ENCODE results near the gene STXBP5.

STXBP5 gene

DNA sequence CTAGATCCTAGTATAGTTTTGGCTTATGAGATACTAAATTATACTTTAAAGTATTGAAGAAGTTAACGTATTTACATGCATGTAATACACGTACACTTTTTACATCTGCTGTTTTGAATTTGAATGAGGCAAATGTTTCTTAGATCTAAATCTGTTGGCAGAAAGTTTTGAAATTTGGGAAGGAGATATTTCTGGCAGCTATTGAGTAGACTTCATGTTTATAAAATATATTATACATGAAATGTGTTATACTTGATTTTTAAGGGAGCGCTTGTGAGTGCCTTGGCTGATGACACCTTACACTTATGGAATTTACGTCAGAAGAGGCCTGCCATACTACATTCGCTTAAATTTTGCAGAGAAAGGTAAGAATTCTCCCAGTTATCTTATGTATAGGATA lies 34.7 kb downstream of the STXBP5 start:
- no peak for DNase-seq
- no peaks in the 10 kb centered on the region for H3K36me3 ChIP-seq (replicated peaks; ENCODE audit: insufficient read depth, low read length)

DNA sequence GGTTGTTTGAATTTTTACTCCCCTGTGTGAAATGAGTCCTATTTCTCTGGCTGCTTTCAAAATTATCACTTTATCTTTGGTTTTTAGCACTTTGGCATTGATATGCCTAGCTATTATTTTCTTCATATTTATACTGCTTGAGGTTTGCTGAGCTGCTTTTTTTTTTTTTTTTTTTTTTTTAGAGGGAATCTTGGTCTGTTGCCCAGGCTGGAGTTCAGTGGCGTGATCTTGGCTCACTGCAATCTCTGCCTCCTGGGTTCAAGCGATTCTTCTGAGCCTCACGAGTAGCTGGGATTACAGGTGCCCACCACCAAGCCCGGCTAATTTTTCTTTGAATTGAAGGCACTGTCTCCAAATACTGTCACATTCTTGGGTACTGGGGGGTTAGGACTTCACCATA lies 40.6 kb downstream of the STXBP5 start:
- Histone ChIP-seq H3K9ac (ENCODE audit: low read length) (no peak overlapping the region), H3K79me2 (ENCODE audit: low read length) (no peaks in the 10 kb centered on the region), H2AFZ (ENCODE audit: low read length) (no peak overlapping the region), H3K4me3 (ENCODE audit: low read length) (no peak overlapping the region), H3K9me2 (replicated peaks; ENCODE audit: insufficient read depth, low read length) (no peaks in the 10 kb centered on the region), H3K4me1 (ENCODE audit: low read length) (no peaks in the 10 kb centered on the region), H3K27me3 (replicated peaks; ENCODE audit: insufficient read depth, low read length) (no peaks in the 10 kb centered on the region), H3K9me3 (replicated peaks; ENCODE audit: insufficient read depth, low read length) (no peaks in the 10 kb centered on the region), H3K36me3 (replicated peaks; ENCODE audit: insufficient read depth, low read length) (no peaks in the 10 kb centered on the region), H3K27ac (ENCODE audit: low read length) (no peak overlapping the region), H3F3A (ENCODE audit: insufficient read depth, low read length) (no peaks in the 10 kb centered on the region), H4K20me1 (ENCODE audit: insufficient read depth, low read length) (no peaks in the 10 kb centered on the region), H3K4me2 (ENCODE audit: low read depth, low read length) (no peak overlapping the region)
- TF ChIP-seq, protein P1, sequence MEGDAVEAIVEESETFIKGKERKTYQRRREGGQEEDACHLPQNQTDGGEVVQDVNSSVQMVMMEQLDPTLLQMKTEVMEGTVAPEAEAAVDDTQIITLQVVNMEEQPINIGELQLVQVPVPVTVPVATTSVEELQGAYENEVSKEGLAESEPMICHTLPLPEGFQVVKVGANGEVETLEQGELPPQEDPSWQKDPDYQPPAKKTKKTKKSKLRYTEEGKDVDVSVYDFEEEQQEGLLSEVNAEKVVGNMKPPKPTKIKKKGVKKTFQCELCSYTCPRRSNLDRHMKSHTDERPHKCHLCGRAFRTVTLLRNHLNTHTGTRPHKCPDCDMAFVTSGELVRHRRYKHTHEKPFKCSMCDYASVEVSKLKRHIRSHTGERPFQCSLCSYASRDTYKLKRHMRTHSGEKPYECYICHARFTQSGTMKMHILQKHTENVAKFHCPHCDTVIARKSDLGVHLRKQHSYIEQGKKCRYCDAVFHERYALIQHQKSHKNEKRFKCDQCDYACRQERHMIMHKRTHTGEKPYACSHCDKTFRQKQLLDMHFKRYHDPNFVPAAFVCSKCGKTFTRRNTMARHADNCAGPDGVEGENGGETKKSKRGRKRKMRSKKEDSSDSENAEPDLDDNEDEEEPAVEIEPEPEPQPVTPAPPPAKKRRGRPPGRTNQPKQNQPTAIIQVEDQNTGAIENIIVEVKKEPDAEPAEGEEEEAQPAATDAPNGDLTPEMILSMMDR (IDR thresholded peaks at IDR 0.05; ENCODE audit: low read length), result no peak
- TF ChIP-seq EZH2phosphoT487 (IDR thresholded peaks at IDR 0.05; ENCODE audit: low read length) (no peak), EZH2 (optimal IDR thresholded peaks at IDR 0.05; ENCODE audit: low read depth, low read length) (no peak)
- no peak for DNase-seq

More for the DNA sequence above, 34.7 kb downstream of the STXBP5 start:
- H3K9me3 ChIP-seq (replicated peaks; ENCODE audit: insufficient read depth, low read length), result no peaks in the 10 kb centered on the region
- TF ChIP-seq EZH2 (optimal IDR thresholded peaks at IDR 0.05; ENCODE audit: low read depth, low read length) (no peak), EZH2phosphoT487 (IDR thresholded peaks at IDR 0.05; ENCODE audit: low read length) (no peak)
- TF ChIP-seq, protein P1 (IDR thresholded peaks at IDR 0.05; ENCODE audit: low read length), result no peak
- no peaks in the 10 kb centered on the region for H4K20me1 ChIP-seq (ENCODE audit: insufficient read depth, low read length)
- H3K4me2 ChIP-seq (ENCODE audit: low read depth, low read length), result no peak overlapping the region
- no peak overlapping the region for H2AFZ ChIP-seq (ENCODE audit: low read length)
- no peaks in the 10 kb centered on the region for H3K9me2 ChIP-seq (replicated peaks; ENCODE audit: insufficient read depth, low read length)
- H3K4me3 ChIP-seq (ENCODE audit: low read length), result no peak overlapping the region
- H3K79me2 ChIP-seq (ENCODE audit: low read length), result no peaks in the 10 kb centered on the region
- H3K9ac ChIP-seq (ENCODE audit: low read length), result no peak overlapping the region
- no peaks in the 10 kb centered on the region for H3F3A ChIP-seq (ENCODE audit: insufficient read depth, low read length)
- H3K4me1 ChIP-seq (ENCODE audit: low read length), result no peaks in the 10 kb centered on the region
- no peaks in the 10 kb centered on the region for H3K27me3 ChIP-seq (replicated peaks; ENCODE audit: insufficient read depth, low read length)
- no peak overlapping the region for H3K27ac ChIP-seq (ENCODE audit: low read length)

DNA sequence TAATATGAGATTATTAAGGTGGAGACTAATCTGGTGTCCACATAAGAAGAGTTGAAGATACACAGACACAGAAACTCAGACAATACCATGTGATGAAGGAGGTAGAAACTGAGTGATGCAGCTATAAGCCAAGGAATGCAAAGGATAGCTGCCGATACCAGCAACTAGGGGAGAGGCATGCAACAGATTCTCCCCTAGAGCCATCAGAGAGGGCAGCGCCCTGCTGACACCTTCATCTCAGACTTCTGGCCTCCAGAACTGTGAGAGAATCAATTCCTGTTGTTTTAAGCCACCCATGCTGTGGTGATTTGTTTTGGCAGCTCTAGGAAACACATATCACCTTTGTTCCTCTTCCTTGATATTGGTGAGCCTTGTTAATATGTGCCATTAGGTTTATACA lies 41.5 kb downstream of the STXBP5 start:
- no peak for DNase-seq
- Histone ChIP-seq H3K79me2 (ENCODE audit: low read length) (no peaks in the 10 kb centered on the region), H2AFZ (ENCODE audit: low read length) (no peak overlapping the region), H3K9ac (ENCODE audit: low read length) (no peak overlapping the region), H3F3A (ENCODE audit: insufficient read depth, low read length) (no peaks in the 10 kb centered on the region), H3K4me2 (ENCODE audit: low read depth, low read length) (no peak overlapping the region), H4K20me1 (ENCODE audit: insufficient read depth, low read length) (no peaks in the 10 kb centered on the region), H3K9me2 (replicated peaks; ENCODE audit: insufficient read depth, low read length) (no peaks in the 10 kb centered on the region), H3K4me1 (ENCODE audit: low read length) (no peaks in the 10 kb centered on the region), H3K27me3 (replicated peaks; ENCODE audit: insufficient read depth, low read length) (no peaks in the 10 kb centered on the region), H3K36me3 (replicated peaks; ENCODE audit: insufficient read depth, low read length) (no peaks in the 10 kb centered on the region), H3K9me3 (replicated peaks; ENCODE audit: insufficient read depth, low read length) (no peaks in the 10 kb centered on the region), H3K27ac (ENCODE audit: low read length) (no peak overlapping the region), H3K4me3 (ENCODE audit: low read length) (no peak overlapping the region)
- TF ChIP-seq EZH2phosphoT487 (IDR thresholded peaks at IDR 0.05; ENCODE audit: low read length), result no peak
- no peak for TF ChIP-seq EZH2 (optimal IDR thresholded peaks at IDR 0.05; ENCODE audit: low read depth, low read length)
- TF ChIP-seq, protein P1 (IDR thresholded peaks at IDR 0.05; ENCODE audit: low read length), result no peak

Measured in MM.1S (cell line).